Astrocyte (in vitro differentiated cells and primary cell): ENCODE data around the gene DNAJA1. TPM values are rescaled to one million over a fixed set of nuclear protein-coding genes. Genes with fewer than 3 reads are reported as not detected.

ENCODE experiments used
- DNase-seq: peaks from one replicate; pipeline ENCODE4 v3.0.0-alpha.2; 2010; ENCODE audit warnings: low read depth
- FAIRE-seq: peaks from 2 replicates; lab custom pipeline; 2011; peaks lifted over from hg19 to GRCh38; lab: Jason Lieb, UNC
- H2AFZ ChIP-seq: 2 replicates; pipeline ENCODE4 v1.6.0; 2012; ENCODE audit warnings: low read depth, low read length, inconsistent platforms
- H3K27ac ChIP-seq: 2 replicates; pipeline ENCODE4 v1.5.1; 2011; ENCODE audit warnings: low read depth, low read length, inconsistent platforms
- H3K27me3 ChIP-seq: 2 replicates; pipeline ENCODE4 v1.6.0; 2011; ENCODE audit warnings: low read length, inconsistent platforms; ENCODE audit not compliant: insufficient read depth
- H3K36me3 ChIP-seq: 2 replicates; pipeline ENCODE4 v1.5.1; 2011; ENCODE audit warnings: low read length, inconsistent platforms; ENCODE audit not compliant: insufficient read depth
- H3K4me1 ChIP-seq: 2 replicates; pipeline ENCODE4 v1.5.1; 2011; ENCODE audit warnings: low read length, inconsistent platforms; ENCODE audit not compliant: insufficient read depth
- H3K4me2 ChIP-seq: 2 replicates; pipeline ENCODE4 v1.6.0; 2012; ENCODE audit warnings: low read length, inconsistent platforms
- H3K4me3 ChIP-seq: 2 replicates; pipeline ENCODE4 v1.5.1; 2011; ENCODE audit warnings: low read depth, mild to moderate bottlenecking, low read length, inconsistent platforms; ENCODE audit not compliant: insufficient read depth
- H3K79me2 ChIP-seq: 2 replicates; pipeline ENCODE4 v1.6.0; 2012; ENCODE audit warnings: mild to moderate bottlenecking, low read length, inconsistent platforms; ENCODE audit not compliant: insufficient read depth
- H3K9ac ChIP-seq: 2 replicates; pipeline ENCODE4 v1.6.0; 2012; ENCODE audit warnings: mild to moderate bottlenecking, low read length, inconsistent platforms
- H3K9me3 ChIP-seq: 2 replicates; pipeline ENCODE4 v1.5.1; 2012; ENCODE audit warnings: low read depth, mild to moderate bottlenecking, low read length, inconsistent platforms; ENCODE audit not compliant: insufficient read depth
- H4K20me1 ChIP-seq: 2 replicates; pipeline ENCODE4 v1.6.0; 2012; ENCODE audit warnings: low read length, inconsistent platforms; ENCODE audit not compliant: insufficient read depth
- H3K27ac Mint-ChIP-seq: one replicate; pipeline ENCODE4 v1.8.0; 2021; ENCODE audit warnings: mild to moderate bottlenecking, mixed read lengths; ENCODE audit not compliant: unreplicated experiment
- H3K27me3 Mint-ChIP-seq: one replicate; pipeline ENCODE4 v1.8.0; 2021; ENCODE audit warnings: low read depth, mixed read lengths; ENCODE audit not compliant: unreplicated experiment
- H3K36me3 Mint-ChIP-seq: one replicate; pipeline ENCODE4 v1.8.0; 2021; ENCODE audit warnings: low read depth, mixed read lengths; ENCODE audit not compliant: unreplicated experiment
- H3K4me1 Mint-ChIP-seq: one replicate; pipeline ENCODE4 v1.8.0; 2021; ENCODE audit warnings: low read depth, mixed read lengths; ENCODE audit not compliant: unreplicated experiment
- H3K4me3 Mint-ChIP-seq: one replicate; pipeline ENCODE4 v1.8.0; 2021; ENCODE audit warnings: mild to moderate bottlenecking, moderate library complexity, mixed read lengths; ENCODE audit not compliant: unreplicated experiment
- H3K9me3 Mint-ChIP-seq: one replicate; pipeline ENCODE4 v1.8.0; 2021; ENCODE audit warnings: mild to moderate bottlenecking, mixed read lengths; ENCODE audit not compliant: unreplicated experiment
- EZH2 ChIP-seq: IDR thresholded peaks from 2 replicates; pipeline ENCODE4 v1.6.1; 2012; ENCODE audit warnings: mild to moderate bottlenecking, low read length, inconsistent platforms; ENCODE audit not compliant: insufficient read depth
- total RNA-seq: library from RNA; stranded (reverse); gene quantifications from 2 replicates; pipeline ENCODE4 v1.2.1, GENCODE V29; 2021
- TF ChIP-seq, protein P1 (sequence below): IDR thresholded peaks from 2 replicates; pipeline ENCODE4 v1.5.1; 2011; ENCODE audit warnings: low read depth, mild to moderate bottlenecking, inconsistent platforms, low read length, moderate library complexity; ENCODE audit not compliant: insufficient read depth

DNAJA1 gene
- total RNA-seq, 1 donor from 2014 or later, result 277 TPM

DNA sequence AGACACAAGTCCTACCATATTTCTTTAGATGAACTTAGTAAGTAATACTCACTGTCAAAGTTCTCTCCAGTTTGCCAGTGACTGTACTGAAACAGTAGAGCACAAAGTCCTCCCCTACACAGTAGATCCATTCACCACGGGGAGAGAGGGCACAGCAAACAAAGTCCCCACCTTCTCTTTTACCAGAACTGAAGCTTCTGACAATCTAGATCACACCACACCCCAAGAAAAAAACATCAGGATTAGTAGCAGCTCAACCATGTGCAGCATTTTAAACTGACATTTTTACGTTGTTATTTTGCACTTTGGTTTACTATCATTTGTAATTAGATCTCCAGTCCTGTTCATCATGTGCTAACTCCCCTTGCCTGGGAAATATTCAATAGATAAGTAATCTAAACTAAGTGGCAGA is 23.0 kb downstream of the DNAJA1 start:
- Histone ChIP-seq H3K36me3 (peaks cover 25% of the 10 kb centered on the region), H3K4me3 (no peak overlapping the region), H3K27ac (no peak overlapping the region), H3K27me3 (no peaks in the 10 kb centered on the region), H3K4me2 (no peak overlapping the region), H3K9ac (no peak overlapping the region), H3K79me2 (no peaks in the 10 kb centered on the region), H3K4me1 (peaks cover 15% of the 10 kb centered on the region), H4K20me1 (no peaks in the 10 kb centered on the region), H2AFZ (no peak overlapping the region), H3K9me3 (no peaks in the 10 kb centered on the region)
- DNase-seq (no peak), FAIRE-seq (no peak)
- Mint-ChIP-seq H3K27me3 (no peaks in the 10 kb centered on the region), H3K4me1 (peaks cover 7% of the 10 kb centered on the region), H3K4me3 (no peak overlapping the region), H3K27ac (peak overlapping the region; percentile 50), H3K36me3 (peaks cover 10% of the 10 kb centered on the region), H3K9me3 (no peaks in the 10 kb centered on the region)
- TF ChIP-seq, protein P1, sequence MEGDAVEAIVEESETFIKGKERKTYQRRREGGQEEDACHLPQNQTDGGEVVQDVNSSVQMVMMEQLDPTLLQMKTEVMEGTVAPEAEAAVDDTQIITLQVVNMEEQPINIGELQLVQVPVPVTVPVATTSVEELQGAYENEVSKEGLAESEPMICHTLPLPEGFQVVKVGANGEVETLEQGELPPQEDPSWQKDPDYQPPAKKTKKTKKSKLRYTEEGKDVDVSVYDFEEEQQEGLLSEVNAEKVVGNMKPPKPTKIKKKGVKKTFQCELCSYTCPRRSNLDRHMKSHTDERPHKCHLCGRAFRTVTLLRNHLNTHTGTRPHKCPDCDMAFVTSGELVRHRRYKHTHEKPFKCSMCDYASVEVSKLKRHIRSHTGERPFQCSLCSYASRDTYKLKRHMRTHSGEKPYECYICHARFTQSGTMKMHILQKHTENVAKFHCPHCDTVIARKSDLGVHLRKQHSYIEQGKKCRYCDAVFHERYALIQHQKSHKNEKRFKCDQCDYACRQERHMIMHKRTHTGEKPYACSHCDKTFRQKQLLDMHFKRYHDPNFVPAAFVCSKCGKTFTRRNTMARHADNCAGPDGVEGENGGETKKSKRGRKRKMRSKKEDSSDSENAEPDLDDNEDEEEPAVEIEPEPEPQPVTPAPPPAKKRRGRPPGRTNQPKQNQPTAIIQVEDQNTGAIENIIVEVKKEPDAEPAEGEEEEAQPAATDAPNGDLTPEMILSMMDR, result no peak
- TF ChIP-seq EZH2, result no peak

DNA sequence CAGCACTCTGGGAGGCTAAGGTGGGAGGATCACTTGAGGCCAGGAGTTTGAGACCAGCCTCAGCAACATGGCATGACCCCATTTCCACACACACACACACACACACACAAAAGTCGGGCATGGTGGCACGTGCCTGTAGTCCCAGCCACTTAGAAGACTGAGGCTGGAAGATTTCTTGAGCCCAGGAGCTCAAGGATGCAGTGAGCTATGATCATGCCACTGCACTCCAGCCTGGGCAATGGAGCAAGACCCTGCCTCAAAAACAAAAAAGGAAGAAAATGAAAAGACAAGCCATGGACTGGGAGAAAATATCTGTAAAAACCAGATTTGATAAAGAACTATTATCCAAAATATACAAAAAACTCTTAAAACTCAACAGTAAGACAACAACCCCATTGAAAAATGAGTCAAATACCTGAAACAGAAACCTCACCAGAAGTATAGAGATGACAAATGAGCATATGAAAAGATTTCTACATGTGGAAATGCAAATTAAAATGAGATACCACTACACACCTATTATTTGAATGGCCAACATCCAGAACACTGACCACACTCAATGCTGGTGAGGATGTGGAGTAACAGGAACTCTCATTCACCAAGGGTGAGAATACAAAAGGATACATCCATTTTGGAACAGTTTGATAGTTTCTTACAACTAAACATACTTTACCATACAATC is 24.7 kb downstream of the DNAJA1 start:
- no peak overlapping the region for H3K27ac ChIP-seq

More for the DNA sequence above, 24.7 kb downstream of the DNAJA1 start:
- no peaks in the 10 kb centered on the region for H3K9me3 ChIP-seq
- H2AFZ ChIP-seq, result no peak overlapping the region
- DNase-seq, result no peak
- peaks cover 2% of the 10 kb centered on the region for H3K4me1 ChIP-seq
- H3K4me1 Mint-ChIP-seq, result peaks cover 2% of the 10 kb centered on the region
- FAIRE-seq, result no peak
- no peak overlapping the region for H3K4me2 ChIP-seq
- no peak overlapping the region for H3K4me3 ChIP-seq
- no peaks in the 10 kb centered on the region for H3K27me3 Mint-ChIP-seq
- H3K9me3 Mint-ChIP-seq, result no peaks in the 10 kb centered on the region
- peaks cover 37% of the 10 kb centered on the region for H3K36me3 ChIP-seq
- TF ChIP-seq, protein P1, result no peak
- TF ChIP-seq EZH2, result no peak
- H3K4me3 Mint-ChIP-seq, result no peak overlapping the region
- no peaks in the 10 kb centered on the region for H3K27me3 ChIP-seq
- H3K36me3 Mint-ChIP-seq, result peaks cover 13% of the 10 kb centered on the region
- H4K20me1 ChIP-seq, result no peaks in the 10 kb centered on the region
- H3K27ac Mint-ChIP-seq, result no peak overlapping the region
- H3K9ac ChIP-seq, result no peak overlapping the region
- no peaks in the 10 kb centered on the region for H3K79me2 ChIP-seq
